DMS153 treated with DMSO at 0.1 percent for 48 hours (cell line): Measurements from ENCODE around the gene SIT1.

Source experiments
- DNase-seq: peaks from one replicate; lab custom pipeline; 2025; ENCODE audit not compliant: unreplicated experiment; lab: John Stamatoyannopoulos, UW

Gene SIT1

DNA sequence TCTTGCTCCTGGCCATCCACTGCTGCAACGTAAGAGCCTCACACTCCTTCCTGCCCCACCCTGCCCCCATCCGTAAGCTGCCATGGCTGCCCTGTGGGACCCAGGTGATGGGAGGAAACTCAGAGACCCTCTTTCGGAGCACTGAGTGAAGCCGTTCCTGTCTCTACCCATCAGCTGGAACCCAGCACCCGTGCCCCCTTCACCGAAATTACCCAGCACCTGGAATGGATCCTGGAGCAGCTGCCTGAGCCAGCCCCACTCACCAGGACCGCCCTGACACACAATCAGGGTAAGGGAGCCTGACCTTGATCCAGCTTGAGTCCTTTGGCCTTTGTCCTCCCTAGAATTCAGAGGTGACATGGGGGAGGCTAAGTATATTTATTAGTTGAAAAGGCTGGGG, 42.5 kb downstream of the SIT1 start:
- no peak for DNase-seq

- no peak for DNase-seq
Measured at GRCh38 chr9:35606726-35607125, 44.0 kb downstream of the SIT1 start.

- no peak for DNase-seq
Measured at GRCh38 chr9:35606138-35606504, 44.6 kb downstream of the SIT1 start.

DNA sequence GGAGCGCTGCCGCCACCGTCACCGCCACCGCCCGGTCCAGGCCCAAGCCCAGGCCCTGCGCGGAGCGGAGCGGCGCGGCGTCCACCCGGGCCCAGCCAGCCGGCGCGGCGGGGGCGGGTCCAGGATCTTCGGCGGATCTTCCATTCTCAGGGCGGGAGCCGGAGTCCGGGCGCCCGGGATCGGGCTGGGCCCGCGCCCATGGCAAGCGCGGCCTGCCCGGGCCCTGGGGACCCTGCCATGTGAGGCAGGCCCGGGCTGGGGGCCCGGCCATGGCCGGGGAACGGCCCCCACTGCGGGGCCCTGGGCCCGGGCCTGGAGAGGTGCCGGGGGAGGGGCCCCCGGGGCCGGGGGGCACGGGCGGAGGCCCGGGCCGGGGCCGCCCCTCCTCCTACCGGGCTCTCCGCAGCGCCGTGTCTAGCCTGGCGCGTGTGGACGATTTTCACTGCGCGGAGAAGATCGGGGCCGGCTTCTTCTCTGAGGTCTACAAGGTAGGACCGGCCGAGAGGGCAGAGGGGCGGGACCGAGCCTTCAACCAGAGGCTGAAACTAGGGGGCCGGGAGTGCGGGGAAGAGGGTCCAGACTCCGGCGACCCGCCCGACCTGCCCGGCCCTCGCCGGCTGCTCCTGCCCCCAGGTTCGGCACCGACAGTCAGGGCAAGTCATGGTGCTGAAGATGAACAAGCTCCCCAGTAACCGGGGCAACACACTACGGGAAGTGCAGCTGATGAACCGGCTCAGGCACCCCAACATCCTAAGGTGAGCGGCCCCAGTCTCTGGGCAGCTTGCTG, 45.2 kb downstream of the SIT1 start:
- no peak for DNase-seq

- DNase-seq = peak; percentile 62
Measured at GRCh38 chr9:35604578-35605350, 46.0 kb downstream of the SIT1 start, which contains the start of gene TESK1. Gene TESK1 (plus strand): TSS chr9:35605262. CDS start chr9:35605620, 358 bp downstream.

DNA sequence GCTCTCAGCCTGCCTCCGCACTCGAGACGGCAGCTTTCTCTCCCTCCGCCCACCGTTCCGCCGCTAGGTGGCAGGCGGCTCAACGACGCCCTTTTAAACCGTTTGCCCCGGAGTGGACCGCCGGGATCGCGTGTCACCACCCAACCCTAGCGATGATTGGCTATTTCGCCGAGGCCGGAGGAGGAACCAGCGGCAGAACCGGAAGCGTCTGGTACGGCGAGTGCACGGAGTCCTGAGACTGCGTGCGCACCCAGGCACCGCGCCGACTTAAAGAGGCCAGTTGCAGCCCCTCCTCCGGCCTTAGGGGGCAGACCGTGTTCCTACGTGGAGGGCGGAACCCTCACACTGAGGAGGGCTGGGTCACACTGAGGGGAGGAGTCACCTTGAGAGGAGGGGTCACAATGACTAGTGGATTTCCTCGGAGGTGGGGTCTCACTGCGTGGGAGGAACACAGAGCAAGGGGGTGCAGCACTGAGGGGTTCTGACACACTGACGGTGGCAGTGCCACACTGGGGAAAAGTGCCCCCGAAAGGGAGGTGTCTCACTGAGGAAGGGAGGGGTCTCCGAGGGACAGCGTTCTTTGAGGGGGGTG, 46.6 kb downstream of the SIT1 start:
- peak; percentile 97 for DNase-seq

GRCh38 chr9:35603506-35603985, 47.2 kb downstream of the SIT1 start:
- no peak for DNase-seq

GRCh38 chr9:35599763-35600604, 50.7 kb downstream of the SIT1 start:
- DNase-seq = no peak
